Loucy (cell line): ENCODE data around the gene FRRS1.

ENCODE experiments used
- H2AFZ ChIP-seq: fragments of 200-600 bp; sonication (generic); 2 replicates; pipeline ENCODE4 v1.6.0; 2016; ENCODE audit warnings: antibody characterized with exemption, mild to moderate bottlenecking, low read length, moderate library complexity
- H3F3A ChIP-seq: fragments of 200-600 bp; 2 replicates; pipeline ENCODE4 v1.6.0; 2016; ENCODE audit warnings: antibody characterized with exemption, low read depth, mild to moderate bottlenecking
- H3K27me3 ChIP-seq: fragments of 200-600 bp; sonication (generic); 2 replicates; pipeline ENCODE4 v1.6.1; 2014; ENCODE audit warnings: low read length, mild to moderate bottlenecking; ENCODE audit not compliant: insufficient read depth, poor library complexity, severe bottlenecking
- H3K36me3 ChIP-seq: fragments of 200-600 bp; sonication (generic); 2 replicates; pipeline ENCODE4 v1.6.1; 2016; ENCODE audit warnings: low read length; ENCODE audit not compliant: insufficient read depth
- H3K4me1 ChIP-seq: fragments of 200-600 bp; sonication (generic); 2 replicates; pipeline ENCODE4 v1.5.1; 2014; ENCODE audit warnings: low read length, mild to moderate bottlenecking; ENCODE audit not compliant: insufficient read depth, poor library complexity, severe bottlenecking
- H3K4me2 ChIP-seq: fragments of 200-600 bp; sonication (generic); 2 replicates; pipeline ENCODE4 v1.6.0; 2014; ENCODE audit warnings: antibody characterized with exemption, low read length, low read depth, mild to moderate bottlenecking; ENCODE audit not compliant: poor library complexity, severe bottlenecking
- H3K4me3 ChIP-seq: fragments of 200-600 bp; sonication (generic); 2 replicates; pipeline ENCODE4 v1.5.1; 2014; ENCODE audit warnings: low read length, mild to moderate bottlenecking, mixed read lengths; ENCODE audit not compliant: poor library complexity, severe bottlenecking
- H3K79me2 ChIP-seq: fragments of 200-600 bp; sonication (generic); 2 replicates; pipeline ENCODE4 v1.6.1; 2014; ENCODE audit warnings: low read length; ENCODE audit not compliant: insufficient read depth
- H3K9ac ChIP-seq: fragments of 200-600 bp; sonication (generic); 2 replicates; pipeline ENCODE4 v1.6.0; 2014; ENCODE audit warnings: mild to moderate bottlenecking, low read depth, low read length, moderate library complexity; ENCODE audit not compliant: poor library complexity, severe bottlenecking
- H3K9me2 ChIP-seq: fragments of 200-600 bp; sonication (generic); replicated peaks from 2 replicates; pipeline ENCODE4 v1.6.1; 2016; ENCODE audit warnings: low read depth, low read length, mixed read lengths
- H3K9me3 ChIP-seq: fragments of 200-600 bp; sonication (generic); 2 replicates; pipeline ENCODE4 v1.6.1; 2014; ENCODE audit warnings: mild to moderate bottlenecking, antibody characterized with exemption, low read length, low read depth; ENCODE audit not compliant: insufficient read depth
- H4K20me1 ChIP-seq: fragments of 200-600 bp; sonication (generic); 2 replicates; pipeline ENCODE4 v1.6.0; 2014; ENCODE audit warnings: antibody characterized with exemption, low read length, mild to moderate bottlenecking; ENCODE audit not compliant: insufficient read depth, poor library complexity, severe bottlenecking
- EZH2phosphoT487 ChIP-seq: fragments of 200-600 bp; IDR thresholded peaks from 2 replicates; pipeline ENCODE4 v1.6.1; 2018; ENCODE audit warnings: antibody characterized with exemption, mild to moderate bottlenecking, moderate library complexity, borderline replicate concordance
- TF ChIP-seq, protein P1 (sequence below): fragments of 200-600 bp; sonication (generic); conservative IDR thresholded peaks from 2 replicates; pipeline ENCODE4 v1.5.1; 2014; ENCODE audit warnings: mild to moderate bottlenecking, antibody characterized with exemption, low read length

Gene FRRS1

GRCh38 chr1:99782920-99783319, 16.5 kb upstream of the FRRS1 start:
- Histone ChIP-seq H3K4me2 (no peak overlapping the region), H3K4me1 (peaks cover 14% of the 10 kb centered on the region), H3K27me3 (no peaks in the 10 kb centered on the region), H3K79me2 (no peaks in the 10 kb centered on the region), H4K20me1 (no peaks in the 10 kb centered on the region), H3K9ac (no peak overlapping the region), H3F3A (0 out of 2 replicates have a peak, but pooled peaks cover 4% of the 10 kb centered on the region), H3K9me3 (no peaks in the 10 kb centered on the region), H2AFZ (no peak overlapping the region), H3K36me3 (no peaks in the 10 kb centered on the region), H3K4me3 (no peak overlapping the region), H3K9me2 (no peaks in the 10 kb centered on the region)
- TF ChIP-seq, protein P1, sequence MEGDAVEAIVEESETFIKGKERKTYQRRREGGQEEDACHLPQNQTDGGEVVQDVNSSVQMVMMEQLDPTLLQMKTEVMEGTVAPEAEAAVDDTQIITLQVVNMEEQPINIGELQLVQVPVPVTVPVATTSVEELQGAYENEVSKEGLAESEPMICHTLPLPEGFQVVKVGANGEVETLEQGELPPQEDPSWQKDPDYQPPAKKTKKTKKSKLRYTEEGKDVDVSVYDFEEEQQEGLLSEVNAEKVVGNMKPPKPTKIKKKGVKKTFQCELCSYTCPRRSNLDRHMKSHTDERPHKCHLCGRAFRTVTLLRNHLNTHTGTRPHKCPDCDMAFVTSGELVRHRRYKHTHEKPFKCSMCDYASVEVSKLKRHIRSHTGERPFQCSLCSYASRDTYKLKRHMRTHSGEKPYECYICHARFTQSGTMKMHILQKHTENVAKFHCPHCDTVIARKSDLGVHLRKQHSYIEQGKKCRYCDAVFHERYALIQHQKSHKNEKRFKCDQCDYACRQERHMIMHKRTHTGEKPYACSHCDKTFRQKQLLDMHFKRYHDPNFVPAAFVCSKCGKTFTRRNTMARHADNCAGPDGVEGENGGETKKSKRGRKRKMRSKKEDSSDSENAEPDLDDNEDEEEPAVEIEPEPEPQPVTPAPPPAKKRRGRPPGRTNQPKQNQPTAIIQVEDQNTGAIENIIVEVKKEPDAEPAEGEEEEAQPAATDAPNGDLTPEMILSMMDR: no peak
- no peak for TF ChIP-seq EZH2phosphoT487

DNA sequence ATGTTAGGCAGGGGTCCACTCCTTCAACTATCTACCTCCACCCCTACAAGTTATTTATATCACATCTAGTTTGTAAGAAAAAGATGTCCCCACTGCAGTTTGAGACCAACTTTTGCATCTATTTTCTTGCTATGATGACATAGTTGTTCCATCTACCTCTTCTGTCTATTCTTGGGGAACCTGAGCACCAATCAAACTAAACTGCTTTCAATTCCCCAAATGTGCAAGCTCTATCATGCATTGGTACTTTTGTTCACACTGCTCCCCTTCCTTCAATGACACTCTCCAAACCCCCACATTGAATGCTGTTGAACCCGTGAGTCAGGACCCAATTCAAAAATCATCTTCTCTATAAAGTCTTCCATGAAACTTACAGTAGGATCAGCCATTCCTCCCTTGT, 16.0 kb upstream of the FRRS1 start:
- no peak overlapping the region for H3K4me2 ChIP-seq
- H3K9me2 ChIP-seq: no peaks in the 10 kb centered on the region
- H4K20me1 ChIP-seq: no peaks in the 10 kb centered on the region
- no peaks in the 10 kb centered on the region for H3K79me2 ChIP-seq
- H2AFZ ChIP-seq: no peak overlapping the region
- H3K9me3 ChIP-seq: no peaks in the 10 kb centered on the region
- H3F3A ChIP-seq: 0 out of 2 replicates have a peak, but pooled peaks cover 4% of the 10 kb centered on the region
- no peaks in the 10 kb centered on the region for H3K27me3 ChIP-seq
- H3K36me3 ChIP-seq: no peaks in the 10 kb centered on the region
- no peak overlapping the region for H3K4me3 ChIP-seq
- TF ChIP-seq, protein P1: no peak
- TF ChIP-seq EZH2phosphoT487: no peak
- peaks cover 14% of the 10 kb centered on the region for H3K4me1 ChIP-seq
- no peak overlapping the region for H3K9ac ChIP-seq

- H3K9me2 ChIP-seq: no peaks in the 10 kb centered on the region
- no peaks in the 10 kb centered on the region for H3K9me3 ChIP-seq
- H3K36me3 ChIP-seq: no peaks in the 10 kb centered on the region
- TF ChIP-seq, protein P1: no peak
- no peak for TF ChIP-seq EZH2phosphoT487
- no peak overlapping the region for H3K4me3 ChIP-seq
- H4K20me1 ChIP-seq: no peaks in the 10 kb centered on the region
- H3K27me3 ChIP-seq: no peaks in the 10 kb centered on the region
- no peak overlapping the region for H3K9ac ChIP-seq
- no peak overlapping the region for H2AFZ ChIP-seq
- H3K4me2 ChIP-seq: no peak overlapping the region
- H3K4me1 ChIP-seq: peaks cover 14% of the 10 kb centered on the region
- 0 out of 2 replicates have a peak, but pooled peaks cover 4% of the 10 kb centered on the region for H3F3A ChIP-seq
- H3K79me2 ChIP-seq: no peaks in the 10 kb centered on the region
Measured at GRCh38 chr1:99781798-99782197, 15.4 kb upstream of the FRRS1 start.
